CD14-positive monocyte (primary cell): ENCODE results near the gene SLC1A7. TPM values are rescaled to one million over a fixed set of nuclear protein-coding genes. Genes with fewer than 3 reads are reported as not detected.

ENCODE experiments used
- DNase-seq, 3 donors: peaks; one replicate each; pipeline ENCODE4 v3.0.0-alpha.2; 2011 to 2022
- H2AFZ ChIP-seq: 2 replicates; pipeline ENCODE4 v1.6.0; 2012; ENCODE audit warnings: mild to moderate bottlenecking, low read depth, low read length, inconsistent platforms; ENCODE audit not compliant: insufficient read depth, poor library complexity, severe bottlenecking
- H3K27ac ChIP-seq, 2 donors: 1 replicate in 1 of 2; 2 replicates in 1 of 2; pipeline ENCODE4 v1.5.1; 2012 to 2013; ENCODE audit warnings: low read length in 2 of 2, control low read depth in 1 of 2, inconsistent platforms in 1 of 2, low read depth in 1 of 2, mild to moderate bottlenecking in 1 of 2
- H3K27me3 ChIP-seq, 2 donors: one replicate each; pipeline versions ENCODE4 v1.6.0 to v1.6.1; 2011 to 2013; ENCODE audit warnings: low read length in 2 of 2; ENCODE audit not compliant: control insufficient read depth in 2 of 2, insufficient read depth in 2 of 2
- H3K36me3 ChIP-seq, 2 donors: replicated peaks in 1 of 2; 1 replicate in 1 of 2; 2 replicates in 1 of 2; pipeline versions ENCODE4 v1.5.1 to v1.6.1; 2012 to 2013; ENCODE audit warnings: low read length in 2 of 2, control low read depth in 1 of 2, inconsistent platforms in 1 of 2, mild to moderate bottlenecking in 1 of 2; ENCODE audit not compliant: insufficient read depth in 2 of 2, control insufficient read depth in 1 of 2
- H3K4me1 ChIP-seq, 2 donors: 1 replicate in 1 of 2; 2 replicates in 1 of 2; pipeline versions ENCODE4 v1.5.1 to v1.6.1; 2012 to 2013; ENCODE audit warnings: low read length in 2 of 2, control low read depth in 1 of 2, inconsistent platforms in 1 of 2, mild to moderate bottlenecking in 1 of 2, moderate library complexity in 1 of 2; ENCODE audit not compliant: insufficient read depth in 2 of 2, control insufficient read depth in 1 of 2
- H3K4me2 ChIP-seq: replicated peaks from 2 replicates; pipeline ENCODE3; 2012; ENCODE audit warnings: low read length, moderate library complexity, mild to moderate bottlenecking; ENCODE audit not compliant: poor library complexity, severe bottlenecking; ENCODE audit errors: extremely low read depth
- H3K4me3 ChIP-seq, 3 experiments: fragments of 200-600 bp in 1 of 3; sonication (generic) in 1 of 3; replicated peaks in 1 of 3; 1 replicate in 2 of 3; 2 replicates in 1 of 3; pipeline ENCODE4 v1.5.1; 2011 to 2013; ENCODE audit warnings: low read length in 3 of 3, mild to moderate bottlenecking in 3 of 3, control low read depth in 2 of 3, low read depth in 2 of 3, inconsistent platforms in 1 of 3, moderate library complexity in 1 of 3
- H3K79me2 ChIP-seq: 2 replicates; pipeline ENCODE4 v1.6.0; 2012; ENCODE audit warnings: mild to moderate bottlenecking, control low read depth, inconsistent platforms, low read length, moderate library complexity; ENCODE audit not compliant: insufficient read depth
- H3K9ac ChIP-seq: 2 replicates; pipeline ENCODE4 v1.6.0; 2017; ENCODE audit warnings: low read length, mild to moderate bottlenecking; ENCODE audit not compliant: insufficient read depth, poor library complexity, severe bottlenecking
- H3K9me3 ChIP-seq, 2 donors: replicated peaks in 1 of 2; 1 replicate in 1 of 2; 2 replicates in 1 of 2; pipeline versions ENCODE4 v1.5.1 to v1.6.1; 2012 to 2013; ENCODE audit warnings: low read length in 2 of 2, control low read depth in 1 of 2; ENCODE audit not compliant: control insufficient read depth in 1 of 2, insufficient read depth in 1 of 2
- H4K20me1 ChIP-seq: 2 replicates; pipeline ENCODE4 v1.6.0; 2012; ENCODE audit warnings: mild to moderate bottlenecking, low read length, control low read depth, moderate library complexity; ENCODE audit not compliant: insufficient read depth
- H3K27ac Mint-ChIP-seq, 7 donors: one replicate each; pipeline ENCODE4 v1.8.0; 2020; ENCODE audit warnings: mild to moderate bottlenecking in 7 of 7, mixed read lengths in 7 of 7, moderate library complexity in 6 of 7, inconsistent platforms in 2 of 7
- H3K27me3 Mint-ChIP-seq, 3 donors: one replicate each; pipeline ENCODE4 v1.8.0; 2021 to 2022; ENCODE audit warnings: low read depth in 3 of 3, mild to moderate bottlenecking in 3 of 3, mixed read lengths in 3 of 3, moderate library complexity in 3 of 3, inconsistent platforms in 1 of 3
- H3K36me3 Mint-ChIP-seq, 2 donors: one replicate each; pipeline ENCODE4 v1.8.0; 2020; ENCODE audit warnings: mixed read lengths in 2 of 2, inconsistent platforms in 1 of 2, mild to moderate bottlenecking in 1 of 2
- H3K4me1 Mint-ChIP-seq: one replicate; pipeline ENCODE4 v1.8.0; 2020; ENCODE audit warnings: mild to moderate bottlenecking, mixed read lengths
- H3K4me3 Mint-ChIP-seq, 2 donors: one replicate each; pipeline ENCODE4 v1.8.0; 2020; ENCODE audit warnings: mild to moderate bottlenecking in 2 of 2, mixed read lengths in 2 of 2, moderate library complexity in 1 of 2
- H3K9me3 Mint-ChIP-seq, 7 donors: one replicate each; pipeline ENCODE4 v1.8.0; 2020 to 2022; ENCODE audit warnings: mixed read lengths in 7 of 7, mild to moderate bottlenecking in 6 of 7, moderate library complexity in 6 of 7, inconsistent platforms in 2 of 7
- WGBS: methylation state at CpG from one replicate; pipeline ENCODE4 v1.1.5; 2013; ENCODE audit warnings: missing lambda C conversion rate; ENCODE audit not compliant: insufficient coverage; 5-methylcytosine and 5-hydroxymethylcytosine counted together
- intact Hi-C, 2 donors: fragments of 100-400 bp; cut with micrococcal nuclease; formaldehyde crosslinking; loops; one replicate each; pipeline versions ENCODE4 v1.15.0 to v1.15.1; 2023
- polyA plus RNA-seq, 3 donors: library from polyadenylated mRNA; depleted of rRNA in 1 of 3; unstranded in 2 of 3; stranded (reverse) in 1 of 3; fragments of 300-500 nt in 2 of 3; fragments of >200 nt in 1 of 3; fragmentation: Illumina TruSeq in 2 of 3; gene quantifications; 1 replicate in 2 of 3; 2 replicates in 1 of 3; pipeline ENCODE4 v1.2.3, GENCODE V29; 2012 to 2021
- TF ChIP-seq, protein P1 (sequence below): fragments of 200-600 bp; IDR thresholded peaks from one replicate; pipeline ENCODE4 v1.8.0; 2022; ENCODE audit warnings: antibody characterized with exemption, mild to moderate bottlenecking

SLC1A7 gene
- polyA plus RNA-seq, 3 donors = not detected

DNA sequence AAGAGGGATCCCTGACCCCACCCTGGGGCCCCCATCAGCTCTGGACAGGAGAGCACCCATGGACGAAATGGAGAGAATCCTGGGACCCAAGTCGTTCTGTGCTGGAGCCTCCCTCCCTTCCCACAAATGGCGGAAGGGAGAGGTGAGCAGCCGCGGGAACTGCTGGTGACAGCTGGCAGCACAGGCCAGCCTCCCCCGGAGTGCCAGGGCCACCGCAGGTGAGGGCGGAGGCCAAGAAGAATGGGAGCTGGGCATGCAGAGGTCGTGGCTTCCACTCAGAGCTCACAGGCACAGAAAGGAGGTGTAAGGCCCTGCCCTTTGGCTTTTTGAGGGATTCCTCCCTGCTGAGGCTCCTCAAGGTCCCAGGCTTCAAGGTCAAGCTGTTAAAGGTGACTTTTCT lies 24.6 kb downstream of the SLC1A7 start:
- Mint-ChIP-seq H3K4me3 (no peak overlapping the region), H3K36me3 (no peaks in the 10 kb centered on the region), H3K27me3 (peaks cover 2 to 10% (median 3%) of the 10 kb centered on the region in 3 donors), H3K27ac (no peak overlapping the region), H3K9me3 (peaks cover 0 to 3% (median 0%) of the 10 kb centered on the region in 7 donors), H3K4me1 (no peaks in the 10 kb centered on the region)
- WGBS = 96% methylated on average over 9 of the region's 9 CpGs
- H3K27me3 ChIP-seq = no peaks in the 10 kb centered on the region
- intact Hi-C loops = no loop called here
- no peaks in the 10 kb centered on the region for H3K79me2 ChIP-seq
- no peak overlapping the region for H3K27ac ChIP-seq
- H3K4me3 ChIP-seq = no peak overlapping the region
- H2AFZ ChIP-seq = no peak overlapping the region
- H3K4me1 ChIP-seq = no peaks in the 10 kb centered on the region
- TF ChIP-seq, protein P1, sequence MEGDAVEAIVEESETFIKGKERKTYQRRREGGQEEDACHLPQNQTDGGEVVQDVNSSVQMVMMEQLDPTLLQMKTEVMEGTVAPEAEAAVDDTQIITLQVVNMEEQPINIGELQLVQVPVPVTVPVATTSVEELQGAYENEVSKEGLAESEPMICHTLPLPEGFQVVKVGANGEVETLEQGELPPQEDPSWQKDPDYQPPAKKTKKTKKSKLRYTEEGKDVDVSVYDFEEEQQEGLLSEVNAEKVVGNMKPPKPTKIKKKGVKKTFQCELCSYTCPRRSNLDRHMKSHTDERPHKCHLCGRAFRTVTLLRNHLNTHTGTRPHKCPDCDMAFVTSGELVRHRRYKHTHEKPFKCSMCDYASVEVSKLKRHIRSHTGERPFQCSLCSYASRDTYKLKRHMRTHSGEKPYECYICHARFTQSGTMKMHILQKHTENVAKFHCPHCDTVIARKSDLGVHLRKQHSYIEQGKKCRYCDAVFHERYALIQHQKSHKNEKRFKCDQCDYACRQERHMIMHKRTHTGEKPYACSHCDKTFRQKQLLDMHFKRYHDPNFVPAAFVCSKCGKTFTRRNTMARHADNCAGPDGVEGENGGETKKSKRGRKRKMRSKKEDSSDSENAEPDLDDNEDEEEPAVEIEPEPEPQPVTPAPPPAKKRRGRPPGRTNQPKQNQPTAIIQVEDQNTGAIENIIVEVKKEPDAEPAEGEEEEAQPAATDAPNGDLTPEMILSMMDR = no peak
- no peaks in the 10 kb centered on the region for H4K20me1 ChIP-seq
- no peak overlapping the region for H3K4me2 ChIP-seq
- H3K36me3 ChIP-seq = no peaks in the 10 kb centered on the region
- no peak overlapping the region for H3K9ac ChIP-seq
- H3K9me3 ChIP-seq = no peaks in the 10 kb centered on the region
- DNase-seq = no peak

DNA sequence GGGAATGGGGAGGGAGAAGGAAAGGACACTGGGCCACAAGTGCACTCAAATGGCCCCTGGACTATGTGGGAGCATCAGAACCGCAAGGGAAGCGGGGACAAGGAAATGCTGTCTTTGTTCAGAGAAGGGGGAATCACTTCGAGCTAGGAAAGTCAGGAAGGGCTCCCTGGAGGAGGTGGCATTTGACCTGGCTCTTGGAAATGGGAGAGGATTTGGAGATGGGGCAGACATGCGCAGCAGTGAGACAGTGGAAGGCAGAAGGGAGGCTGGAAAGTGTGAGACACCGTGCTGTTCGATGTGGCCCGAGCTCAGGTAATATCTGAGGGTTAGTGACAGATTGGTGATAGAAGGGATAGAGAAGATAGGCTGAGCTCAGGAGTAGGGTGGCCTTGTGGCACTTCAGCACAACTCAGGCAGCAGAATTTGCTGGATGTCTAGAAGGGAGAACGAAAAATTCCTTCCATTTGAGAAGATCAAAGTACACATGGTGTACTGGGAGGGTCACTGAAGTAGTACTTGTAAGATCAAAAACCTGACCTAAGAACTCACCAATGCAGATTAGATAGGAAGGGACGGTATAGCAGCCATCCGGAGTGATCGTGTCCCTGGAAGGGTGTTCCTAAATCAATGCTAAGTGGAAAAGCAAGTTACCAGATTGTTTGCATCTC lies 25.4 kb downstream of the SLC1A7 start:
- intact Hi-C loops = no loop called here
- WGBS = 94% methylated on average over 9 of the region's 11 CpGs
- peaks cover 0 to 6% (median 0%) of the 10 kb centered on the region in 7 donors for H3K9me3 Mint-ChIP-seq
- peaks cover 2 to 6% (median 3%) of the 10 kb centered on the region in 3 donors for H3K27me3 Mint-ChIP-seq
- Histone ChIP-seq H3K9me3 (no peaks in the 10 kb centered on the region), H3K36me3 (no peaks in the 10 kb centered on the region), H4K20me1 (no peaks in the 10 kb centered on the region), H3K4me1 (no peaks in the 10 kb centered on the region), H2AFZ (no peak overlapping the region), H3K27me3 (no peaks in the 10 kb centered on the region), H3K79me2 (no peaks in the 10 kb centered on the region), H3K4me2 (no peak overlapping the region), H3K4me3 (no peak overlapping the region), H3K9ac (no peak overlapping the region), H3K27ac (no peak overlapping the region)
- no peaks in the 10 kb centered on the region for H3K36me3 Mint-ChIP-seq
- DNase-seq = no peak
- no peak overlapping the region for H3K4me3 Mint-ChIP-seq
- no peak overlapping the region for H3K27ac Mint-ChIP-seq
- TF ChIP-seq, protein P1 = no peak
- no peaks in the 10 kb centered on the region for H3K4me1 Mint-ChIP-seq
